Measurements from ENCODE around the gene GHR.

DNA sequence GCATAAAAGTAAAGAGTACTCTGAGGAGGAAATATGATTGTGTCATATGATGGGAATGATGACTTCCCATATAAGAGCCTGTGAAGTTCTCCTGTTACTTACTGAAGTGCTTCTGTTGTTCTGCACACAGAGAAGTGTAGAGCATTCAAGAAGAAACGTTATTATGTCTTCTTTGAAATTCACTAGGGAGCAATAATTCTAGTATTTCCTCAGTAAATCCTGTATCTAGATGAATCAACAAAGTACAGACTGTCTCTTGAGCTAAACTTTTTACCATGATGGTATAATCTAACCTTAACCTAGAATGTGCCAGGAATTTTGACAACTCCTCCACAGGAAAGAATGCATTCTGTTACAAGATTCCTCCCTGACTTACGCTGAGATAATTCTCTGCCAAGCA lies 18.9 kb upstream of the GHR start:
- TF ChIP-seq, protein P1, sequence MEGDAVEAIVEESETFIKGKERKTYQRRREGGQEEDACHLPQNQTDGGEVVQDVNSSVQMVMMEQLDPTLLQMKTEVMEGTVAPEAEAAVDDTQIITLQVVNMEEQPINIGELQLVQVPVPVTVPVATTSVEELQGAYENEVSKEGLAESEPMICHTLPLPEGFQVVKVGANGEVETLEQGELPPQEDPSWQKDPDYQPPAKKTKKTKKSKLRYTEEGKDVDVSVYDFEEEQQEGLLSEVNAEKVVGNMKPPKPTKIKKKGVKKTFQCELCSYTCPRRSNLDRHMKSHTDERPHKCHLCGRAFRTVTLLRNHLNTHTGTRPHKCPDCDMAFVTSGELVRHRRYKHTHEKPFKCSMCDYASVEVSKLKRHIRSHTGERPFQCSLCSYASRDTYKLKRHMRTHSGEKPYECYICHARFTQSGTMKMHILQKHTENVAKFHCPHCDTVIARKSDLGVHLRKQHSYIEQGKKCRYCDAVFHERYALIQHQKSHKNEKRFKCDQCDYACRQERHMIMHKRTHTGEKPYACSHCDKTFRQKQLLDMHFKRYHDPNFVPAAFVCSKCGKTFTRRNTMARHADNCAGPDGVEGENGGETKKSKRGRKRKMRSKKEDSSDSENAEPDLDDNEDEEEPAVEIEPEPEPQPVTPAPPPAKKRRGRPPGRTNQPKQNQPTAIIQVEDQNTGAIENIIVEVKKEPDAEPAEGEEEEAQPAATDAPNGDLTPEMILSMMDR (conservative IDR thresholded peaks at IDR 0.05 in 1 of 2, IDR thresholded peaks at IDR 0.05 in 1 of 2; ENCODE audit: extremely low read depth in 1 of 2, insufficient read depth in 1 of 2, low read depth in 1 of 2, low read length in 2 of 2): no peak
- no peak for TF ChIP-seq EZH2 (IDR thresholded peaks at IDR 0.05; ENCODE audit: borderline replicate concordance, low read length)

All from mammary epithelial cell (primary cell).